ENCODE data around the gene ODAPH.

Gene ODAPH

DNA sequence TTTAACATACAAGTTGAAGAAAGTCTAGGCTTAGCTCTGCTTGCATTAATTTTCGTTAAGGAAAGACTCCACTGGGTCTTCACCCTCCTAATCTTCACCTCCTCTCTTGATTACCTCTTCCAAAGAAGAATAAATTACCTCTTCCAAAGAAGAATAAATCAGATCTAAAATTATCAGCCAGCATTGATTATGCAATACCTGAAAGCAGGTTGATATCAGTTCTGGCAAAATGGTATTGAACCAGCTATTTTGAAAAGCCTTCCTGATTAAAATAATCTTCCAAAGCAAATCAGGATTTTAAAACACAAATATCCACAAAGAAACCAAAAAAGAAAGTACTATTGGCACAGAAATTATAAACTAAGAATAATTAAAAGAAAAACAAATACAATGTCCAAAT, 37.5 kb downstream of the ODAPH start:
- TF ChIP-seq, protein P1, sequence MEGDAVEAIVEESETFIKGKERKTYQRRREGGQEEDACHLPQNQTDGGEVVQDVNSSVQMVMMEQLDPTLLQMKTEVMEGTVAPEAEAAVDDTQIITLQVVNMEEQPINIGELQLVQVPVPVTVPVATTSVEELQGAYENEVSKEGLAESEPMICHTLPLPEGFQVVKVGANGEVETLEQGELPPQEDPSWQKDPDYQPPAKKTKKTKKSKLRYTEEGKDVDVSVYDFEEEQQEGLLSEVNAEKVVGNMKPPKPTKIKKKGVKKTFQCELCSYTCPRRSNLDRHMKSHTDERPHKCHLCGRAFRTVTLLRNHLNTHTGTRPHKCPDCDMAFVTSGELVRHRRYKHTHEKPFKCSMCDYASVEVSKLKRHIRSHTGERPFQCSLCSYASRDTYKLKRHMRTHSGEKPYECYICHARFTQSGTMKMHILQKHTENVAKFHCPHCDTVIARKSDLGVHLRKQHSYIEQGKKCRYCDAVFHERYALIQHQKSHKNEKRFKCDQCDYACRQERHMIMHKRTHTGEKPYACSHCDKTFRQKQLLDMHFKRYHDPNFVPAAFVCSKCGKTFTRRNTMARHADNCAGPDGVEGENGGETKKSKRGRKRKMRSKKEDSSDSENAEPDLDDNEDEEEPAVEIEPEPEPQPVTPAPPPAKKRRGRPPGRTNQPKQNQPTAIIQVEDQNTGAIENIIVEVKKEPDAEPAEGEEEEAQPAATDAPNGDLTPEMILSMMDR (IDR thresholded peaks at IDR 0.05; ENCODE audit: borderline replicate concordance, control extremely low read depth, extremely low read depth, insufficient read depth, missing control alignments) = no peak
- DNase-seq (ENCODE audit: low spot score) = no peak
- in situ Hi-C loops (cut with MboI; ENCODE audit: low sequenced_read_pairs, unreplicated experiment) = no loop called here

GRCh38 chr4:75596061-75596460, 40.2 kb downstream of the ODAPH start:
- in situ Hi-C loops (cut with MboI; ENCODE audit: low sequenced_read_pairs, unreplicated experiment) = no loop called here
- TF ChIP-seq, protein P1 (IDR thresholded peaks at IDR 0.05; ENCODE audit: borderline replicate concordance, control extremely low read depth, extremely low read depth, insufficient read depth, missing control alignments) = no peak
- no peak for DNase-seq (ENCODE audit: low spot score)

DNA sequence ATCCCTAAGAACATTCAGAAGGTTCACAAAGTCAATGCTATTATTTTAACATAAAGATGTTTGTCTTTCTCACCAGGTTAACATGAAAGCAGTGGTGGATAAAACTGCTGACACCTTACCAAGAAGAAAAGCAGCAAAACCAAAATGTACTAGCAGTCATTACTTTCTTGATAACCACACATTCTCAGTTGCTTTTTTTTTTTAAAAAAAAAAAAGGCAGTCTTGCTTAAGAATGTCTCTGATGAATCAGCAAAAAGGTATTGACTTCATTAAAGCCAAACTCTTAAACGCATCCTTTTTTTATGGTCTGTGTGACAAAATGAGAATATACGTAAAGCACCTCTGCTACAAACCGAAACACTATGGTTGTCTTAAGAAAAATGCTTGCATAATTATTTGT, 42.5 kb downstream of the ODAPH start:
- in situ Hi-C loops (cut with MboI; ENCODE audit: low sequenced_read_pairs, unreplicated experiment) = no loop called here
- TF ChIP-seq, protein P1 (IDR thresholded peaks at IDR 0.05; ENCODE audit: borderline replicate concordance, control extremely low read depth, extremely low read depth, insufficient read depth, missing control alignments) = no peak
- no peak for DNase-seq (ENCODE audit: low spot score)

- TF ChIP-seq, protein P1 (IDR thresholded peaks at IDR 0.05; ENCODE audit: borderline replicate concordance, control extremely low read depth, extremely low read depth, insufficient read depth, missing control alignments) = no peak
- no peak for DNase-seq (ENCODE audit: low spot score)
- in situ Hi-C loops (cut with MboI; ENCODE audit: low sequenced_read_pairs, unreplicated experiment) = no loop called here
Observed at GRCh38 chr4:75599647-75600046, 43.8 kb downstream of the ODAPH start.

- no peak for DNase-seq (ENCODE audit: low spot score)
- in situ Hi-C loops (cut with MboI; ENCODE audit: low sequenced_read_pairs, unreplicated experiment) = no loop called here
- TF ChIP-seq, protein P1 (IDR thresholded peaks at IDR 0.05; ENCODE audit: borderline replicate concordance, control extremely low read depth, extremely low read depth, insufficient read depth, missing control alignments) = no peak
Observed at GRCh38 chr4:75605928-75606327, 50.1 kb downstream of the ODAPH start.

- in situ Hi-C loops (cut with MboI; ENCODE audit: low sequenced_read_pairs, unreplicated experiment) = no loop called here
- TF ChIP-seq, protein P1 (IDR thresholded peaks at IDR 0.05; ENCODE audit: borderline replicate concordance, control extremely low read depth, extremely low read depth, insufficient read depth, missing control alignments) = no peak
- DNase-seq (ENCODE audit: low spot score) = no peak
Observed at GRCh38 chr4:75612306-75612705, 56.4 kb downstream of the ODAPH start.

Measured in GM13976 (cell line).